GM23338 (cell line): ENCODE measurements around the gene MYT1. TPM values are rescaled to one million over a fixed set of nuclear protein-coding genes. Genes with fewer than 3 reads are reported as not detected.

ENCODE experiments used
- ATAC-seq: fragments of 200-7000 bp; cut with Tn5 transposase; 3 replicates; pipeline ENCODE4 v1.9.1; 2020
- DNase-seq: peaks from one replicate; pipeline ENCODE4 v3.0.0-alpha.2; 2015; ENCODE audit warnings: low spot score
- H2AFZ ChIP-seq: fragments of 200-600 bp; sonication (generic); 2 replicates; pipeline ENCODE4 v1.8.0; 2016; ENCODE audit warnings: antibody characterized with exemption, mild to moderate bottlenecking, moderate library complexity
- H3F3A ChIP-seq: fragments of 200-600 bp; sonication (generic); replicated peaks from 2 replicates; pipeline ENCODE4 v1.8.0; 2017; ENCODE audit warnings: antibody characterized with exemption, mixed run types, low read depth
- H3K27ac ChIP-seq: fragments of 200-600 bp; sonication (generic); 2 replicates; pipeline ENCODE4 v1.6.1; 2016; ENCODE audit warnings: low read depth
- H3K27me3 ChIP-seq: fragments of 200-600 bp; sonication (generic); 2 replicates; pipeline ENCODE4 v1.8.0; 2016; ENCODE audit warnings: mild to moderate bottlenecking, mixed run types, moderate library complexity; ENCODE audit not compliant: insufficient read depth
- H3K36me3 ChIP-seq: fragments of 200-600 bp; sonication (generic); 2 replicates; pipeline ENCODE4 v1.8.0; 2016; ENCODE audit warnings: mild to moderate bottlenecking; ENCODE audit not compliant: insufficient read depth
- H3K4me1 ChIP-seq: fragments of 200-600 bp; sonication (generic); 2 replicates; pipeline ENCODE4 v1.8.0; 2016; ENCODE audit warnings: mild to moderate bottlenecking, moderate library complexity; ENCODE audit not compliant: insufficient read depth
- H3K4me2 ChIP-seq: fragments of 200-600 bp; sonication (generic); 2 replicates; pipeline ENCODE4 v1.7.1; 2017; ENCODE audit warnings: mixed run types
- H3K4me3 ChIP-seq: fragments of 200-600 bp; sonication (generic); 2 replicates; pipeline ENCODE4 v1.6.1; 2016; ENCODE audit warnings: mixed run types
- H3K79me2 ChIP-seq: fragments of 200-600 bp; sonication (generic); replicated peaks from 2 replicates; pipeline ENCODE4 v1.8.0; 2017; ENCODE audit warnings: mild to moderate bottlenecking; ENCODE audit not compliant: insufficient read depth
- H3K9me2 ChIP-seq: fragments of 200-600 bp; sonication (generic); 2 replicates; pipeline ENCODE4 v1.8.0; 2017; ENCODE audit not compliant: insufficient read depth
- H4K20me1 ChIP-seq: fragments of 200-600 bp; sonication (generic); replicated peaks from 2 replicates; pipeline ENCODE4 v1.8.0; 2017; ENCODE audit warnings: mild to moderate bottlenecking; ENCODE audit not compliant: insufficient read depth
- H3K27ac Mint-ChIP-seq: 2 replicates; pipeline ENCODE4 v1.8.0; 2020; ENCODE audit warnings: inconsistent platforms, mild to moderate bottlenecking, moderate library complexity, mixed read lengths
- H3K27me3 Mint-ChIP-seq: 3 replicates; pipeline ENCODE4 v1.8.0; 2022; ENCODE audit warnings: low read depth, mild to moderate bottlenecking, moderate library complexity, mixed read lengths, inconsistent platforms; ENCODE audit not compliant: insufficient read depth, poor library complexity
- H3K36me3 Mint-ChIP-seq: 3 replicates; pipeline ENCODE4 v1.8.0; 2021; ENCODE audit warnings: low read depth, mild to moderate bottlenecking, inconsistent platforms, moderate library complexity, mixed read lengths
- H3K4me1 Mint-ChIP-seq: 3 replicates; pipeline ENCODE4 v1.8.0; 2020; ENCODE audit warnings: mild to moderate bottlenecking, inconsistent platforms, mixed read lengths
- H3K4me3 Mint-ChIP-seq: 3 replicates; pipeline ENCODE4 v1.8.0; 2021; ENCODE audit warnings: moderate library complexity, mild to moderate bottlenecking, inconsistent platforms, mixed read lengths
- H3K9me3 Mint-ChIP-seq: 3 replicates; pipeline ENCODE4 v1.8.0; 2020; ENCODE audit warnings: moderate library complexity, mild to moderate bottlenecking, inconsistent platforms, mixed read lengths
- EZH2 ChIP-seq: fragments of 200-600 bp; sonication (generic); IDR thresholded peaks from one replicate; pipeline ENCODE4 v1.8.0; 2017; ENCODE audit warnings: antibody characterized with exemption, mild to moderate bottlenecking, low read depth; ENCODE audit not compliant: unreplicated experiment
- EZH2phosphoT487 ChIP-seq: fragments of 200-600 bp; sonication (generic); IDR thresholded peaks from one replicate; pipeline ENCODE4 v1.8.1; 2018; ENCODE audit warnings: antibody characterized with exemption; ENCODE audit not compliant: unreplicated experiment
- JUNB ChIP-seq: IDR thresholded peaks from one replicate; pipeline ENCODE4 v1.6.1; 2016; ENCODE audit warnings: antibody characterized with exemption; ENCODE audit not compliant: unreplicated experiment
- NANOG ChIP-seq: IDR thresholded peaks from 2 replicates; pipeline ENCODE4 v1.6.1; 2016; ENCODE audit warnings: antibody characterized with exemption, borderline replicate concordance
- REST ChIP-seq: IDR thresholded peaks from one replicate; pipeline ENCODE4 v1.6.1; 2018; ENCODE audit warnings: antibody characterized with exemption; ENCODE audit not compliant: unreplicated experiment
- STAT1 ChIP-seq: IDR thresholded peaks from one replicate; pipeline ENCODE4 v1.6.1; 2016; ENCODE audit warnings: antibody characterized with exemption; ENCODE audit not compliant: unreplicated experiment
- ZNF114 ChIP-seq: fragments of 250-450 bp; sonication (Bioruptor Pico); IDR thresholded peaks from 2 replicates; pipeline ENCODE4 v1.5.0; 2020; ENCODE audit warnings: mild to moderate bottlenecking, moderate library complexity
- ZNF331 ChIP-seq: fragments of 250-450 bp; sonication (Bioruptor Pico); IDR thresholded peaks from 2 replicates; pipeline ENCODE4 v1.5.0; 2020; ENCODE audit warnings: low read depth, mild to moderate bottlenecking, moderate library complexity
- polyA plus RNA-seq: library from polyadenylated mRNA; unstranded; fragments of >200 nt; fragmentation: Nextera tagmentation; extraction: Ambion mirVana; gene quantifications from 2 replicates; pipeline ENCODE4 v1.2.1, GENCODE V29; 2016
- total RNA-seq: library from RNA; depleted of rRNA; stranded (reverse); fragments of >200 nt; shearing (Covaris generic); gene quantifications from 2 replicates; pipeline ENCODE4 v1.2.3, GENCODE V29; 2014
- TF ChIP-seq, protein P1 (sequence below), 2 experiments: fragments of 200-600 bp in 1 of 2; sonication (generic) in 1 of 2; conservative IDR thresholded peaks; 2 replicates each; pipeline versions ENCODE4 v1.5.1 to v1.6.1; 2016 to 2017; ENCODE audit warnings: antibody characterized with exemption in 2 of 2, low read depth in 2 of 2, mild to moderate bottlenecking in 2 of 2, moderate library complexity in 1 of 2

The MYT1 gene
- total and polyA plus RNA-seq, 2 experiments from 2014 or later = 0.83 to 1.6 TPM

- peaks cover 21% of the 10 kb centered on the region for H3K4me1 Mint-ChIP-seq
- Histone ChIP-seq H3K27me3 (no peaks in the 10 kb centered on the region), H3K27ac (no peak overlapping the region), H3K4me1 (peaks cover 7% of the 10 kb centered on the region), H3K9me2 (no peaks in the 10 kb centered on the region), H2AFZ (no peak overlapping the region), H3K4me2 (no peak overlapping the region), H3K36me3 (no peaks in the 10 kb centered on the region), H3F3A (no peaks in the 10 kb centered on the region), H4K20me1 (no peaks in the 10 kb centered on the region), H3K79me2 (no peaks in the 10 kb centered on the region), H3K4me3 (no peak overlapping the region)
- no peak for DNase-seq
- no peaks in the 10 kb centered on the region for H3K36me3 Mint-ChIP-seq
- H3K27ac Mint-ChIP-seq = no peak overlapping the region
- no peaks in the 10 kb centered on the region for H3K9me3 Mint-ChIP-seq
- TF ChIP-seq ZNF331 (CRISPR knock-in tag) = no peak
- no peak for ATAC-seq
- H3K27me3 Mint-ChIP-seq = peaks cover 8% of the 10 kb centered on the region
- H3K4me3 Mint-ChIP-seq = no peak overlapping the region; the same call in 2 of the 3 replicates
These were observed 58.7 kb downstream of the MYT1 start for GRCh38 chr20:64222851-64223525.

DNA sequence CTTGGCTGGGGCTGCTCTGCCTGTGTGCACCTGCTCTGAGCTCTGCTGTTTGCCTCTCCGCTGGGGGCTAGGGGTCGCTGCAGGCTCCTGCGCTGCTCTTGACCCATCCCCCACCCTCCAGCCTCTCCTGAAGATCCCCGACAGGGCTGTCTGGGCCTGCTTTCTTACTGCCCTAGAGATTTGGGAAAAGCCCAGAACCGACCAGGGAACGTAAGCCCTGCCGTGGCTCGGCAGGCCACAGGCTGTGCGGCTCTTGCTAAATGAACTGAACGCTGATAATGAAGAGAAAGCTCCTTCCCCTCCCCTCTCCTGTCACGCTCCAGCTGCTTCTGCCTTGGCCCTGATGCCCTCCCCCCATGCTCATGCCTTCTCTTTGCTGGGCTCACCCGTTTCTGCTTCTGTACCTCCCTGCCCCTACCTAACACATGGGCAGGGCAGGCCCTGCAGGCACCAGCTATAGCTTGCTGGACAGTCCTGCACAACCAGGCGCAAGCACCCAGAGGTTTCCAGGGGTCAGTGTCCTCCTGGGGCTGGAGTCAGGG is 59.3 kb downstream of the MYT1 start:
- H3K4me2 ChIP-seq = peak overlapping the region; percentile 74; the same call in 1 of the 2 replicates
- H3K4me1 ChIP-seq = peaks cover 7% of the 10 kb centered on the region
- DNase-seq (peak; percentile 92), ATAC-seq (peak; percentile 97)
- H3F3A ChIP-seq = no peaks in the 10 kb centered on the region
- H3K79me2 ChIP-seq = no peaks in the 10 kb centered on the region
- no peaks in the 10 kb centered on the region for H3K9me2 ChIP-seq
- peaks cover 8% of the 10 kb centered on the region for H3K27me3 Mint-ChIP-seq
- peaks cover 21% of the 10 kb centered on the region for H3K4me1 Mint-ChIP-seq
- H3K27me3 ChIP-seq = no peaks in the 10 kb centered on the region
- TF ChIP-seq JUNB = no peak
- TF ChIP-seq, protein P1, sequence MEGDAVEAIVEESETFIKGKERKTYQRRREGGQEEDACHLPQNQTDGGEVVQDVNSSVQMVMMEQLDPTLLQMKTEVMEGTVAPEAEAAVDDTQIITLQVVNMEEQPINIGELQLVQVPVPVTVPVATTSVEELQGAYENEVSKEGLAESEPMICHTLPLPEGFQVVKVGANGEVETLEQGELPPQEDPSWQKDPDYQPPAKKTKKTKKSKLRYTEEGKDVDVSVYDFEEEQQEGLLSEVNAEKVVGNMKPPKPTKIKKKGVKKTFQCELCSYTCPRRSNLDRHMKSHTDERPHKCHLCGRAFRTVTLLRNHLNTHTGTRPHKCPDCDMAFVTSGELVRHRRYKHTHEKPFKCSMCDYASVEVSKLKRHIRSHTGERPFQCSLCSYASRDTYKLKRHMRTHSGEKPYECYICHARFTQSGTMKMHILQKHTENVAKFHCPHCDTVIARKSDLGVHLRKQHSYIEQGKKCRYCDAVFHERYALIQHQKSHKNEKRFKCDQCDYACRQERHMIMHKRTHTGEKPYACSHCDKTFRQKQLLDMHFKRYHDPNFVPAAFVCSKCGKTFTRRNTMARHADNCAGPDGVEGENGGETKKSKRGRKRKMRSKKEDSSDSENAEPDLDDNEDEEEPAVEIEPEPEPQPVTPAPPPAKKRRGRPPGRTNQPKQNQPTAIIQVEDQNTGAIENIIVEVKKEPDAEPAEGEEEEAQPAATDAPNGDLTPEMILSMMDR (conservative IDR thresholded peaks at IDR 0.05; ENCODE audit: low read depth in 2 of 2) = peak; percentile 67 to 84
- no peak for TF ChIP-seq ZNF114 (CRISPR knock-in tag)
- TF ChIP-seq EZH2phosphoT487 = no peak
- no peak for TF ChIP-seq STAT1
- no peak for TF ChIP-seq EZH2
- TF ChIP-seq REST = no peak
- 0 out of 2 replicates have a peak, but pooled peaks have one; percentile 19 for TF ChIP-seq ZNF331 (CRISPR knock-in tag)
- no peak for TF ChIP-seq NANOG
- no peaks in the 10 kb centered on the region for H4K20me1 ChIP-seq
- no peaks in the 10 kb centered on the region for H3K36me3 Mint-ChIP-seq
- H3K27ac ChIP-seq = no peak overlapping the region
- peak overlapping the region; percentile 96 for H2AFZ ChIP-seq
- peak overlapping the region; percentile 29; the same call in 2 of the 3 replicates for H3K4me3 Mint-ChIP-seq
- no peak overlapping the region for H3K4me3 ChIP-seq
- no peaks in the 10 kb centered on the region for H3K9me3 Mint-ChIP-seq
- no peak overlapping the region for H3K27ac Mint-ChIP-seq
- no peaks in the 10 kb centered on the region for H3K36me3 ChIP-seq
